Right ventricle myocardium superior (tissue), 1 donor: ENCODE results near the gene AFMID. TPM values are rescaled to one million over a fixed set of nuclear protein-coding genes. Genes with fewer than 3 reads are reported as not detected.
"Not testable (repeated sequence)": the region's sequence is repeated elsewhere in the genome, so short reads cannot be mapped to it uniquely, and the experiment has no call there.

ENCODE experiments used
- ATAC-seq: fragments of 200-7000 bp; cut with Tn5 transposase; one replicate; pipeline ENCODE4 v1.9.1; 2020; ENCODE audit warnings: mild to moderate bottlenecking; ENCODE audit not compliant: poor library complexity
- DNase-seq: peaks from one replicate; pipeline ENCODE4 v3.0.0-alpha.2; 2020
- intact Hi-C: fragments of 100-400 bp; cut with DNase I; formaldehyde crosslinking; loops from one replicate; pipeline ENCODE4 v1.11.2; 2022
- total RNA-seq: library from RNA; stranded (reverse); fragmentation: NEBNext Ultra II Directional; extraction: Animal tissue kit (Norgen Biotek cat#: 25700); gene quantifications from one replicate; pipeline ENCODE4 v1.2.1, GENCODE V29; 2021
- donor health status: DM: no; HTN: yes; CAD: no; lungs with severe emphysema.

AFMID gene
- total RNA-seq, 1 donor from 2014 or later, result 32.7 TPM

- DNase-seq (no peak), ATAC-seq (no peak)
- intact Hi-C loops, result no loop called here
Observed at GRCh38 chr17:78230996-78231935, 44.1 kb downstream of the AFMID start, which contains the start of gene TMEM235. TSS of gene TMEM235 (plus strand) at chr17:78231631. CDS start at chr17:78232024, 393 bp downstream.

GRCh38 chr17:78231991-78232858 is 45.1 kb downstream of the AFMID start:
- ATAC-seq, result no peak
- DNase-seq, result no peak
- intact Hi-C loops, result no loop called here

- DNase-seq, result no peak
- no peak for ATAC-seq
- intact Hi-C loops, result no loop called here
Observed at GRCh38 chr17:78232859-78233173, 45.7 kb downstream of the AFMID start.

- DNase-seq (no peak), ATAC-seq (no peak)
- intact Hi-C loops, result no loop called here
Observed at GRCh38 chr17:78233678-78234077, 46.5 kb downstream of the AFMID start.

GRCh38 chr17:78234261-78234865 is 47.2 kb downstream of the AFMID start:
- ATAC-seq (no peak), DNase-seq (no peak)
- intact Hi-C loops, result no loop called here

GRCh38 chr17:78235022-78235421 is 47.9 kb downstream of the AFMID start:
- DNase-seq, result peak; percentile 72
- intact Hi-C loops, result not testable (repeated sequence)
- peak; percentile 44 for ATAC-seq

GRCh38 chr17:78235885-78236284 is 48.7 kb downstream of the AFMID start:
- intact Hi-C loops, result no loop called here
- ATAC-seq, result no peak
- DNase-seq, result no peak

GRCh38 chr17:78236362-78237127 is 49.4 kb downstream of the AFMID start:
- no peak for ATAC-seq
- intact Hi-C loops, result no loop called here
- DNase-seq, result no peak

- intact Hi-C loops, result no loop called here
- no peak for ATAC-seq
- no peak for DNase-seq
Observed at GRCh38 chr17:78237401-78238012, 50.3 kb downstream of the AFMID start.

GRCh38 chr17:78238823-78239488 is 51.8 kb downstream of the AFMID start:
- intact Hi-C loops, result no loop called here
- DNase-seq (no peak), ATAC-seq (no peak)

GRCh38 chr17:78239489-78239931 is 52.3 kb downstream of the AFMID start:
- intact Hi-C loops, result no loop called here
- ATAC-seq, result no peak
- DNase-seq, result no peak

- intact Hi-C loops, result no loop called here
- no peak for DNase-seq
- ATAC-seq, result no peak
Observed at GRCh38 chr17:78240012-78240655, 53.0 kb downstream of the AFMID start.

- no peak for ATAC-seq
- intact Hi-C loops, result no loop called here
- no peak for DNase-seq
Observed at GRCh38 chr17:78240839-78241238, 53.7 kb downstream of the AFMID start.

GRCh38 chr17:78241277-78242023 is 54.3 kb downstream of the AFMID start:
- ATAC-seq (peak; percentile 25), DNase-seq (no peak)
- intact Hi-C loops, result no loop called here

- ATAC-seq (no peak), DNase-seq (no peak)
- intact Hi-C loops, result no loop called here
Observed at GRCh38 chr17:78242024-78242742, 55.0 kb downstream of the AFMID start.

- DNase-seq (no peak), ATAC-seq (no peak)
- intact Hi-C loops, result no loop called here
Observed at GRCh38 chr17:78247304-78247703, 60.1 kb downstream of the AFMID start.
